UCSD-AML1 (cell line): ENCODE results near the gene KCNS1.
"Not testable (repeated sequence)": the region's sequence is repeated elsewhere in the genome, so short reads cannot be mapped to it uniquely, and the experiment has no call there.

ENCODE experiments used
- DNase-seq: peaks from one replicate; lab custom pipeline; 2025; ENCODE audit not compliant: unreplicated experiment; lab: John Stamatoyannopoulos, UW

The KCNS1 gene

GRCh38 chr20:45080867-45081624 lies 19.9 kb downstream of the KCNS1 start:
- no peak for DNase-seq

GRCh38 chr20:45077559-45077958 lies 23.4 kb downstream of the KCNS1 start:
- no peak for DNase-seq

DNA sequence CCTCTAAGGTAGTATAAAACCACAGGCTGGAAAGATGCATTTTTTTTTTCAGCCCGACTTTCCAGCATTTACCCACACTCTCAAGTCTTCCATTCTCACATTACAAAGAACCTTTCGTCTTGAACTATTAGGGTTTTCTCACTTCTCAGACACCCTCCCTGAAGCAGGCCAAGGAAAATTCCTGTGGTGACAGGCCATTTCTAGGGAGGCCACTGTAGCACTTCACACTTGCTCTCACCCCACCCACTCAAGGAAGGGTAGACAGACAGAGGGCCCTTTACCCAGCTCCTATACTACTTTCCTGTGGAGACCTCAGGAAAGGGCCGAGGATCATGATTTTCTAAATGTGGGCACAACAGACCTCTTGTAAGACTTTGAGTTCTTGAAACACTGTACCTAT lies 27.7 kb downstream of the KCNS1 start:
- no peak for DNase-seq

DNA sequence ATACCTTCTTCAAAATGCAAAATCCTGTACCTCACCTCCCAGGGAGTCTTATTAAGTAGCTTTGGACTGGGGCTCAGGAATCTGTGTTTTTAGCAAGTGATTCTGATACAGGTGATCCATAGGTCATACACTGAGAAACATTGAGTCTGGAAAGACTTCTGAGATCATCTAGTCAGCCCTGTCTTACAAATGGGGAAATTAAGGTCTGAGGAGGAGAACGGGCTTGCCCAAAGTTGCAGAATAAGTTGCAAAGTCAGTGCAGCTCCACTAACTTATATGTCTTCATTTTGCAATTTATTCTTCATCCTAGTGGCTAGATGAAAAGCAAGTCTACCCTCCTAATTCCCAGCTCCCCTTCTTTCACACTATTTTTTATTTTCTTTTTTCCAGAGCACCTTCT lies 28.9 kb downstream of the KCNS1 start:
- DNase-seq: no peak

GRCh38 chr20:45070932-45071632 lies 29.8 kb downstream of the KCNS1 start:
- no peak for DNase-seq

- DNase-seq: no peak
These were observed 31.7 kb downstream of the KCNS1 start for GRCh38 chr20:45069261-45069660.

DNA sequence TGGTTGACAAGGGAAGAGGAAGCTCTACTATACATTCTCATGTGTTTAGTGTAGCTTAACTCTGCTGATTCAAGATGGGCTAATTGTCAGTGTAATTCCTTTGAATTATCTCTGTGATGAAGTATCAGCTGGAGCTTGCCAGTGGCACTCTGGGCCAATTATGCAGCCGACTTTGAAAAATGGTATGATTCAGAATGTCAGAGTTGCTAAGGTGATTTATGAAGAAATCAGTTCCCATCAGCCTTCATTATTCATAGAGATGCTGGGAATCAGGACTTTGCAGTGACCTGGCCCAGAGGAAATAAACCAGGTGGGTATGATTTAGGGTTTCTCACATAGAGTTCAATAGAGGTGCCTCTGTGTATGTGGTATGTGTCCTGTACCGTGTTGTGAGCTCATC lies 33.4 kb downstream of the KCNS1 start:
- DNase-seq: no peak

- DNase-seq: no peak
These were observed 33.8 kb downstream of the KCNS1 start for GRCh38 chr20:45067087-45067486.

GRCh38 chr20:45066372-45066771 lies 34.6 kb downstream of the KCNS1 start:
- DNase-seq: no peak

DNA sequence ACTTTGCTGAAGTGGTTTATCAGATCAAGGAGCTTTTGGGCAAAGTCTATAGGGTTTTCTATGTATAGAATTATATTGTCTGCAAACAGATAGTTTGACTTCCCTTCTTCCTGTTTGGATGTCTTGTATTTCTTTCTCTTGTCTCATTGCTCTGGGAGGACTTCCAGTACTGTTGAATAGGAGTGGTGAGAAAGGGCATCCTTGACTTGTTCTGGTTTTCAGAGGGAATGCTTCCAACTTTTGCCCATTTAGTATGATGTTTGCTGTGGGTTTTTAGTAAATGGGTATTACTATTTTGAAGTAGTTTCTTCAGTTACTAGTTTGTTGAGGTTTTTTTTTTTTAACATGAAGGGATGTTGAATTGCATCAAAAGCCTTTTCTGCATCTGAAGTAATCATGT lies 36.1 kb downstream of the KCNS1 start:
- no peak for DNase-seq

- not testable (repeated sequence) for DNase-seq
These were observed 37.8 kb downstream of the KCNS1 start for GRCh38 chr20:45063107-45063506.

DNA sequence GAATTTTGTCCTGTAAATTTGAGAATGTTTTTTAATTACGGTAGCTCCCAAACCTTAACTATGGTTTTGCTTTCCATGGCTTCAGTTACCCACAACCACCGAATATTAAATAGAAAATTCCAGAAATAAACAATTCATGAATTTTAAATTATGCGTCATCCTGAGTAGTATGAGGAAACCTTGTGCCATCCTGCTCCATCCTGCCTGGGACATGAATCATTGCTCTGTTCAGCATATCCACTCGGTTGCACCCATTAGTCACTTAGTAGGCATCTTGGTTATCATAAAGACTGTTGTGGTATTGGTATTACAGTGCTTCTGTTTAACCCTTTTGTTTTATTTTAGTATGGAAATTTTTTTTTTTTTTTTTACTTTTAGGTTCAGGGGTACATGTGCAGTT lies 39.7 kb downstream of the KCNS1 start:
- DNase-seq: no peak

DNA sequence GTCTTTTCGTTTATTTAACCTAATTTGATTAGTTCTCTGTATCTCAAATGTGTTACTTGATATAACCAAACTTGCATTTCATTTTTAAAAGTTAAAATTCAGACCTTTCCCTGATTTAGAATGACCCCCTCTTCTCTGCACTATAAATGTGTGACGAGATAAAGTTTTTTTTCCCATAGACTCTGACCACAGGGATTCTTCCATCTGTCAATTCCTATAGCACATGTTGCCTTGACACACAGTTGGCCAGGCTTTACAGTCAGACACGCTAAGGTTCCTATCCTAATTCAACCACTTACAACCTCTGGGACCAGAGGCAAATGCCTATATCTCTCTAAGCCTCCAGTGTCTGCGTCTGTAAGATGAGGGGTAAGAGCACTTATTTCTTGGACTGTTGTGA lies 40.6 kb downstream of the KCNS1 start:
- no peak for DNase-seq

GRCh38 chr20:45059022-45059728 lies 41.8 kb downstream of the KCNS1 start:
- no peak for DNase-seq

- no peak for DNase-seq
These were observed 42.6 kb downstream of the KCNS1 start for GRCh38 chr20:45058168-45058850.

DNA sequence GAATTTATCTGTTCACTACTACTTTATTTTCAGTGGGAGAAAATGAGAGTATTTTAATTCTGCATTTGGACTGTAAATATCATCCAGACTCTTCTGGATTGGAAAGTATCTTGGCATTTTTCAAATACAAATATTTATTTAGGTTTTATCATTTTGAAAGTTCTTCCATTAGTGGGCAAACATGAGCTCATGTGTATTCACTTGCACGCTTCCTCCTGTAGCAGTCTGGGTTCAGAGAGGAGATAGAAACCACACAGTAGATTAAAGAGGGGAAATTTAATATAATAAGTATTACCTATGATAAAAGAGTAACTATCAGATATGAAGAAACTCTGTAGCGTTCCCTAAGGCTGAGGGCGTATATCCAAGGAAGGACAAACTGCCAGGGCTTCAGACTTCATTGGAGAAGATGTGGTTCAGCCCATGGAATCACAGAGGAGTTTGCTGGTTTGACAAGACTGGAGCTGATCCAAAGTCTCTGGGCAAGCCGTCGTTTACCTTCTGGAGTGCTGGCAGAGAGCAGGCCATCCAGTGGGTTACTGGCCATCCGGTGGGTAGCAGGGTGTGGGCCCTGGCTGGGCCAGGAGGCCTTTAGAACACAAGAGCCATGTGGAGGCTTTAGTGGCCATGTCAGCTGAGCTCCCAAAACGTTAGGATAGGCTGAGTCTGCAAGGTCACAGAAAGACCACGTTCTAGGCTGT lies 44.3 kb downstream of the KCNS1 start:
- DNase-seq: no peak

GRCh38 chr20:45055056-45055455 lies 45.9 kb downstream of the KCNS1 start:
- DNase-seq: no peak

GRCh38 chr20:45053430-45054351 lies 47.2 kb downstream of the KCNS1 start:
- DNase-seq: no peak

DNA sequence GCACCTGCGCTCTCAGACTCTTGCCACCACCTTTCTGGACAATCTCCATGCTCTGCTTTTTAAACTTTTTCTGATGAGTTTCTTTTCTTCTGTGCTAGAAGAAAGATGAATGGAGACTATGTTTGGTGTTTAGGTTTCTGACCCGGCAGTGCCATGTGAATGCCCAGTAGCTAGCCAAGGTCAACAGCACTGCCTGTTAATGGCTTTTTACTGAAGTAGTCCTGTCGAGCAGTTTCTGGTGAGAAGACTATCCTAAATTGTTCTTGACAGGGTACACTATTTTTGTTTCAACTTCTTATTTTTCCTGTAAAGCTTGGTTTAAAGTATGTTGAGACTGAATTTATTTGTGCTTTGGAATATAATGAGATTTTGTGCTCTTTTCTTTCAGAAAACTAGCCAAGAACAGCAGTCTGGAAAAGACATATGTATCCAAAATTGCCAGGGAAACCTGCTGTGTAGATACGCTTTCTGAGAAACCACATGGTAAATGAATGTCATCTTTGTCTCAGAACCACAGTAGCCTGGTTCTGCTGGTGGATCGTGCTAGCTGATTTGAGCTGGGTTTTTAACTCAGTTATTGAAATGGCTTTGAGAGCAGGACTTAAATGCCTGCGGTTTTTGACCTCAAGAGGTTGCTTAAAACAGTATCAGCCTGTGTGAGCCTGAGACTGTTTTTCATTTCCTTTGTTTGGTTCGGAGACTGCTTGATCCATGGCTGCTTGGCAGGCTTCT lies 48.1 kb downstream of the KCNS1 start:
- no peak for DNase-seq
